NCI-H1930 (cell line): ENCODE data around the gene RAD52.
"Not testable (repeated sequence)": the region's sequence is repeated elsewhere in the genome, so short reads cannot be mapped to it uniquely, and the experiment has no call there.

ENCODE experiments used
- DNase-seq, 2 experiments: peaks; one replicate each; lab custom pipeline; 2025; lab: John Stamatoyannopoulos, UW

The RAD52 gene

GRCh38 chr12:967641-968040 lies 18.1 kb upstream of the RAD52 start:
- no peak for DNase-seq

GRCh38 chr12:966724-967123 lies 17.2 kb upstream of the RAD52 start:
- no peak for DNase-seq

- no peak for DNase-seq
Observed at GRCh38 chr12:958588-959123, 9.2 kb upstream of the RAD52 start.

GRCh38 chr12:955939-956338 lies 6.4 kb upstream of the RAD52 start:
- no peak for DNase-seq

- no peak for DNase-seq
Observed at GRCh38 chr12:954741-955140, 5.2 kb upstream of the RAD52 start.

GRCh38 chr12:953776-954175 lies 4.3 kb upstream of the RAD52 start:
- no peak for DNase-seq

GRCh38 chr12:951176-951575 lies 1.7 kb upstream of the RAD52 start:
- DNase-seq = no peak

- DNase-seq = no peak
Observed at GRCh38 chr12:948238-948637, 1.3 kb downstream of the RAD52 start.

GRCh38 chr12:946631-947030 lies 2.9 kb downstream of the RAD52 start:
- no peak for DNase-seq

GRCh38 chr12:946212-946611 lies 3.3 kb downstream of the RAD52 start:
- no peak for DNase-seq

GRCh38 chr12:944211-944610 lies 5.3 kb downstream of the RAD52 start:
- no peak for DNase-seq

- no peak for DNase-seq
Observed at GRCh38 chr12:943051-943450, 6.4 kb downstream of the RAD52 start.

- DNase-seq = no peak
Observed at GRCh38 chr12:938810-939209, 10.7 kb downstream of the RAD52 start.

- DNase-seq = no peak
Observed at GRCh38 chr12:936377-937345, 12.8 kb downstream of the RAD52 start.

GRCh38 chr12:935891-936290 lies 13.6 kb downstream of the RAD52 start:
- DNase-seq = not testable (repeated sequence)

- DNase-seq = no peak
Observed at GRCh38 chr12:931591-931990, 17.9 kb downstream of the RAD52 start.

- DNase-seq = no peak
Observed at GRCh38 chr12:931060-931459, 18.4 kb downstream of the RAD52 start.

- DNase-seq = no peak
Observed at GRCh38 chr12:926641-927040, 22.9 kb downstream of the RAD52 start.

GRCh38 chr12:922285-922684 lies 27.2 kb downstream of the RAD52 start:
- DNase-seq = no peak

- DNase-seq = no peak
Observed at GRCh38 chr12:920676-921075, 28.8 kb downstream of the RAD52 start.

- no peak for DNase-seq
Observed at GRCh38 chr12:916712-917445, 32.6 kb downstream of the RAD52 start.

GRCh38 chr12:916240-916639 lies 33.3 kb downstream of the RAD52 start:
- DNase-seq = no peak

GRCh38 chr12:915090-915489 lies 34.4 kb downstream of the RAD52 start:
- DNase-seq = no peak
